OCI-LY3 (cell line): Measurements from ENCODE around the gene MPO.

Experiments
- H2AFZ ChIP-seq: fragments of 200-600, 300-600 bp; shearing (Covaris generic); 2 replicates; pipeline ENCODE4 v1.6.0; 2014; ENCODE audit warnings: antibody characterized with exemption, low read depth, low read length
- H3K27ac ChIP-seq: fragments of 200-600, 300-600 bp; sonication (generic); 2 replicates; pipeline ENCODE4 v1.5.1; 2014; ENCODE audit warnings: mild to moderate bottlenecking, low read length, moderate library complexity, mixed read lengths
- H3K27me3 ChIP-seq: fragments of 200-600, 300-600 bp; sonication (generic); 2 replicates; pipeline ENCODE4 v1.6.1; 2014; ENCODE audit warnings: low read depth, low read length, mixed read lengths
- H3K36me3 ChIP-seq: fragments of 200-600, 300-600 bp; sonication (generic); replicated peaks from 2 replicates; pipeline ENCODE3; 2014; ENCODE audit warnings: low read depth, low read length, mixed read lengths
- H3K4me1 ChIP-seq: fragments of 300-600, 200-600 bp; sonication (generic); 2 replicates; pipeline ENCODE4 v1.6.1; 2014; ENCODE audit warnings: low read length, mixed read lengths
- H3K4me2 ChIP-seq: fragments of 200-600, 300-600 bp; sonication (generic); 2 replicates; pipeline ENCODE4 v1.6.1; 2014; ENCODE audit warnings: low read length, mixed read lengths
- H3K4me3 ChIP-seq: fragments of 300-600, 200-600 bp; sonication (generic); 2 replicates; pipeline ENCODE4 v1.5.1; 2014; ENCODE audit warnings: antibody characterized with exemption, mild to moderate bottlenecking, low read length, moderate library complexity
- H3K79me2 ChIP-seq: fragments of 300-600, 200-600 bp; shearing (Covaris generic); 2 replicates; pipeline ENCODE4 v1.6.1; 2014; ENCODE audit warnings: mild to moderate bottlenecking, low read length, mixed read lengths
- H3K9ac ChIP-seq: fragments of 300-600, 200-600 bp; shearing (Covaris generic); 2 replicates; pipeline ENCODE4 v1.6.0; 2014; ENCODE audit warnings: mild to moderate bottlenecking, low read length, moderate library complexity
- H3K9me3 ChIP-seq: fragments of 200-600, 300-600 bp; shearing (Covaris generic); 2 replicates; pipeline ENCODE4 v1.6.1; 2014; ENCODE audit warnings: low read length, mixed read lengths; ENCODE audit not compliant: insufficient read depth
- H4K20me1 ChIP-seq: fragments of 200-600, 300-600 bp; sonication (generic); 2 replicates; pipeline ENCODE4 v1.6.1; 2016; ENCODE audit warnings: low read length, mixed read lengths; ENCODE audit not compliant: insufficient read depth
- EZH2phosphoT487 ChIP-seq: fragments of 200-600 bp; shearing (Covaris generic); IDR thresholded peaks from 2 replicates; pipeline ENCODE4 v1.6.1; 2018; ENCODE audit warnings: antibody characterized with exemption, mixed run types, low read depth
- TF ChIP-seq, protein P1 (sequence below): fragments of 200-600, 300-600 bp; sonication (generic); IDR thresholded peaks from 2 replicates; pipeline ENCODE4 v1.5.1; 2014; ENCODE audit warnings: antibody characterized with exemption, low read length, low read depth

MPO gene

GRCh38 chr17:58328195-58329034 lies 47.7 kb upstream of the MPO start, which contains the start of gene TSPOAP1:
Gene TSPOAP1, minus strand, starts transcription at chr17:58328795. Its CDS starts 875 bp downstream, at chr17:58327920.
- peaks cover 28% of the 10 kb centered on the region for H3K36me3 ChIP-seq
- H3K4me1 ChIP-seq = peaks cover 32% of the 10 kb centered on the region
- peak within 1 kb of the TSS; percentile 96 for H3K4me3 ChIP-seq
- no peaks in the 10 kb centered on the region for H3K27me3 ChIP-seq
- peaks cover 40% of the 10 kb centered on the region for H3K79me2 ChIP-seq
- H2AFZ ChIP-seq = no peak within 1 kb of the TSS
- peaks cover 47% of the 10 kb centered on the region for H4K20me1 ChIP-seq
- H3K4me2 ChIP-seq = peak within 1 kb of the TSS; percentile 92
- no peaks in the 10 kb centered on the region; the same call in 1 of the 2 replicates for H3K9me3 ChIP-seq
- H3K9ac ChIP-seq = peak within 1 kb of the TSS; percentile 100
- H3K27ac ChIP-seq = peak within 1 kb of the TSS; percentile 99
- TF ChIP-seq, protein P1, sequence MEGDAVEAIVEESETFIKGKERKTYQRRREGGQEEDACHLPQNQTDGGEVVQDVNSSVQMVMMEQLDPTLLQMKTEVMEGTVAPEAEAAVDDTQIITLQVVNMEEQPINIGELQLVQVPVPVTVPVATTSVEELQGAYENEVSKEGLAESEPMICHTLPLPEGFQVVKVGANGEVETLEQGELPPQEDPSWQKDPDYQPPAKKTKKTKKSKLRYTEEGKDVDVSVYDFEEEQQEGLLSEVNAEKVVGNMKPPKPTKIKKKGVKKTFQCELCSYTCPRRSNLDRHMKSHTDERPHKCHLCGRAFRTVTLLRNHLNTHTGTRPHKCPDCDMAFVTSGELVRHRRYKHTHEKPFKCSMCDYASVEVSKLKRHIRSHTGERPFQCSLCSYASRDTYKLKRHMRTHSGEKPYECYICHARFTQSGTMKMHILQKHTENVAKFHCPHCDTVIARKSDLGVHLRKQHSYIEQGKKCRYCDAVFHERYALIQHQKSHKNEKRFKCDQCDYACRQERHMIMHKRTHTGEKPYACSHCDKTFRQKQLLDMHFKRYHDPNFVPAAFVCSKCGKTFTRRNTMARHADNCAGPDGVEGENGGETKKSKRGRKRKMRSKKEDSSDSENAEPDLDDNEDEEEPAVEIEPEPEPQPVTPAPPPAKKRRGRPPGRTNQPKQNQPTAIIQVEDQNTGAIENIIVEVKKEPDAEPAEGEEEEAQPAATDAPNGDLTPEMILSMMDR = no peak; the same call in 1 of the 2 replicates
- TF ChIP-seq EZH2phosphoT487 = no peak

DNA sequence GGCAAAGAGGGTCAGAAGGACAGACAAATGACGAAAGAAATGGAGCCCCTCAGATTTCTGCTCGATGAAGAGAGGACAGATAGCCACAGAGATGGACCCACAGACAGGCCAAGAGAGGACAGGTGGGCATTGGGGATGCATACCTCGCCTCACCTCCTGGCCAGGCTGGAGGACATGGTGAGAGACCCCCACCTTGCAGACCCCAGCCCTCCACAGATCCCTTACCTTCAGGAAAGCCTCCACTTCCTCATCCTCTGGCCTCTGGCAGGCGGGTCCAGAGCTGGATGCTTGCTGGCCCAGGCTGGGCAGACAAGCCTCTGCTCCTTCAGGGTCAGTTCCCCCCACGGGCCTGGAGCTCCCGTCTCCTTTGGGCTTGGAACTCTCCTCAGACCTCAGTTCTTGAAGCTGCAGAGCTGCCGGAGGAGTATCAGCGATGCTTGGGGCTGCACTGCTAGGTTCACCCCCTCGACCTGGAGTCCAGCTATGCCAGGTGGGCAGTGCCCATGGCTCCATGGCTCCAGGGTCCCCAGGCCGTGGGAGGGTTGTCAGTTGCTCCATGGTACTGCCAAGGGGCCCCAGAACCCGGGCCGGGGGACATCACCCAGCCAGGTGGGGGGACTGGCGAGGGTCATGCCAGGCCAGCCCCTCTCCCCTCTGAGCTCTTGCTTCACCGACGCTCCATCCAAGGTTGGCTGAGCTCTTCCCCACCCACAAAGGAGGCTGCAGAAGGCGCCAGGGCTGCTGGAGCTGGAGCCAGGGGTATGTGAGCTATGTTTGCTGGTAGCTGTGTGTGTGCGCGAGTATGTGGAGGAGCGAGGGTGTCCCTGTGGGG lies 46.8 kb upstream of the MPO start:
- H4K20me1 ChIP-seq = peaks cover 47% of the 10 kb centered on the region
- peaks cover 31% of the 10 kb centered on the region for H3K79me2 ChIP-seq
- peak overlapping the region; percentile 99 for H3K27ac ChIP-seq
- H3K36me3 ChIP-seq = peaks cover 28% of the 10 kb centered on the region
- peak overlapping the region; percentile 26; the same call in 1 of the 2 replicates for H3K9ac ChIP-seq
- H2AFZ ChIP-seq = no peak overlapping the region
- H3K27me3 ChIP-seq = no peaks in the 10 kb centered on the region
- TF ChIP-seq, protein P1 = no peak
- no peak for TF ChIP-seq EZH2phosphoT487
- H3K4me2 ChIP-seq = peak overlapping the region; percentile 92
- peak overlapping the region; percentile 96; the same call in 1 of the 2 replicates for H3K4me3 ChIP-seq
- peaks cover 30% of the 10 kb centered on the region for H3K4me1 ChIP-seq
- no peaks in the 10 kb centered on the region; the same call in 1 of the 2 replicates for H3K9me3 ChIP-seq

GRCh38 chr17:58326609-58327362 lies 46.1 kb upstream of the MPO start:
- no peaks in the 10 kb centered on the region for H3K27me3 ChIP-seq
- no peak overlapping the region for H3K4me2 ChIP-seq
- H3K4me1 ChIP-seq = peaks cover 30% of the 10 kb centered on the region
- H3K4me3 ChIP-seq = no peak overlapping the region
- H3K79me2 ChIP-seq = peaks cover 24% of the 10 kb centered on the region
- no peak overlapping the region for H2AFZ ChIP-seq
- H4K20me1 ChIP-seq = peaks cover 43% of the 10 kb centered on the region
- no peak overlapping the region for H3K9ac ChIP-seq
- H3K27ac ChIP-seq = peak overlapping the region; percentile 99; the same call in 1 of the 2 replicates
- no peak for TF ChIP-seq EZH2phosphoT487
- TF ChIP-seq, protein P1 = no peak
- no peaks in the 10 kb centered on the region for H3K9me3 ChIP-seq
- H3K36me3 ChIP-seq = peaks cover 23% of the 10 kb centered on the region
